K562 (cell line): Measurements from ENCODE around the gene MADD. TPM values are rescaled to one million over a fixed set of nuclear protein-coding genes. Genes with fewer than 3 reads are reported as not detected.

Experiments
- ADNP ChIP-seq: fragments of 200-800 bp; sonication (Bioruptor generic); IDR thresholded peaks from 2 replicates; pipeline ENCODE4 v1.6.1; 2016; ENCODE audit warnings: missing genetic modification characterization, missing compliant biosample characterization
- BHLHE40 ChIP-seq: IDR thresholded peaks from 2 replicates; pipeline ENCODE4 v1.6.1; 2011; ENCODE audit warnings: low read length, improper control_type of control experiment
- EGR1 ChIP-seq: fragments of 450-650 bp; conservative IDR thresholded peaks from 2 replicates; pipeline ENCODE4 v1.6.1; 2017; ENCODE audit warnings: mild to moderate bottlenecking
- LCOR ChIP-seq: sonication (generic); formaldehyde crosslinking; IDR thresholded peaks from 2 replicates; pipeline ENCODE4 v1.8.0; 2022; ENCODE audit warnings: mild to moderate bottlenecking, missing genetic modification reagents
- NFE2L1 ChIP-seq: fragments of 450-650 bp; IDR thresholded peaks from 2 replicates; pipeline ENCODE4 v1.6.1; 2016; ENCODE audit warnings: missing genetic modification characterization, low read depth, mild to moderate bottlenecking, missing compliant biosample characterization, moderate library complexity, borderline replicate concordance
- NFIX ChIP-seq: fragments of 250-450 bp; sonication (Bioruptor Pico); IDR thresholded peaks from 2 replicates; pipeline ENCODE4 v1.4.0; 2020; ENCODE audit warnings: low read depth, mild to moderate bottlenecking, moderate library complexity
- NR1H2 ChIP-seq: sonication (generic); formaldehyde crosslinking; IDR thresholded peaks from 2 replicates; pipeline ENCODE4 v1.4.0; 2020; ENCODE audit warnings: mild to moderate bottlenecking, missing genetic modification reagents
- NR2C2 ChIP-seq, 2 experiments: fragments of 200-800 bp in 1 of 2; sonication (Bioruptor generic) in 1 of 2; sonication (generic) in 1 of 2; formaldehyde crosslinking in 1 of 2; IDR thresholded peaks; 2 replicates each; pipeline versions ENCODE4 v1.6.1 to v1.8.0; 2016 to 2022; ENCODE audit warnings: mild to moderate bottlenecking in 1 of 2, missing compliant biosample characterization in 1 of 2, missing genetic modification characterization in 1 of 2, missing genetic modification reagents in 1 of 2
- POU5F1 ChIP-seq: fragments of 150-350 bp; IDR thresholded peaks from 2 replicates; pipeline ENCODE4 v1.6.1; 2014; ENCODE audit warnings: borderline replicate concordance, low read length, low read depth, mild to moderate bottlenecking; ENCODE audit not compliant: partially characterized antibody
- SMARCA4 ChIP-seq: fragments of 450-650 bp; IDR thresholded peaks from 2 replicates; pipeline ENCODE4 v1.6.1; 2016
- XRCC4 ChIP-seq: IDR thresholded peaks from one replicate; pipeline ENCODE4 v1.6.1; 2011; ENCODE audit not compliant: insufficient read depth, insufficient read length; ENCODE audit errors: extremely low read depth
- ZNF584 ChIP-seq: fragments of 200-800 bp; sonication (Bioruptor generic); IDR thresholded peaks from 2 replicates; pipeline ENCODE4 v1.6.1; 2016; ENCODE audit warnings: low read depth, mild to moderate bottlenecking, missing genetic modification characterization, missing compliant biosample characterization
- ZNF717 ChIP-seq: fragments of 250-450 bp; sonication (Bioruptor Pico); IDR thresholded peaks from 2 replicates; pipeline ENCODE4 v1.5.0; 2021
- ZNF780A ChIP-seq: fragments of 250-450 bp; sonication (Bioruptor Pico); IDR thresholded peaks from 2 replicates; pipeline ENCODE4 v1.5.0; 2021; ENCODE audit warnings: mild to moderate bottlenecking
- polyA plus RNA-seq, 8 experiments: library from polyadenylated mRNA; depleted of rRNA in 4 of 8; stranded (reverse) in 5 of 8; unstranded in 3 of 8; fragments of >200 nt; fragmentation: Nextera tagmentation in 2 of 8; fragmentation: Illumina TruSeq in 1 of 8; extraction: Ambion mirVana in 2 of 8; extraction: Trizol in 1 of 8; gene quantifications; 2 replicates each; pipeline versions ENCODE4 v1.2.1 to v1.2.3, GENCODE V29; 2011 to 2014; ENCODE audit warnings: inconsistent platforms in 1 of 8, missing spikeins in 1 of 8
- total RNA-seq, 7 experiments: library from RNA; depleted of rRNA in 6 of 7; stranded (reverse); fragments of >200 nt in 6 of 7; fragmentation: Illumina TruSeq in 2 of 7; extraction: Trizol in 2 of 7; gene quantifications; 2 replicates each; pipeline versions ENCODE4 v1.2.1 to v1.2.3, GENCODE V29; 2011 to 2021; ENCODE audit warnings: low replicate concordance in 1 of 7
- TF ChIP-seq, protein P1 (sequence below): fragments of 450-650 bp; formaldehyde crosslinking; IDR thresholded peaks from 2 replicates; pipeline ENCODE4 v1.4.0; 2022; ENCODE audit warnings: mild to moderate bottlenecking, moderate library complexity
- TF ChIP-seq, protein P2 (sequence below): sonication (generic); formaldehyde crosslinking; IDR thresholded peaks from 2 replicates; pipeline ENCODE4 v1.8.1; 2023; ENCODE audit warnings: mild to moderate bottlenecking, missing genetic modification reagents
- TF ChIP-seq, protein P3 (sequence below): sonication (generic); formaldehyde crosslinking; IDR thresholded peaks from 2 replicates; pipeline ENCODE4 v1.8.1; 2023; ENCODE audit warnings: mild to moderate bottlenecking, missing genetic modification reagents
- TF ChIP-seq, protein P4 (sequence below): fragments of 250-450 bp; sonication (Bioruptor Pico); IDR thresholded peaks from 2 replicates; pipeline ENCODE4 v1.8.0; 2021; ENCODE audit warnings: moderate library complexity, mild to moderate bottlenecking, inconsistent platforms
- TF ChIP-seq, protein P5 (sequence below): fragments of 250-450 bp; sonication (Bioruptor Pico); IDR thresholded peaks from 2 replicates; pipeline ENCODE4 v1.8.0; 2022; ENCODE audit warnings: moderate library complexity, mild to moderate bottlenecking, inconsistent platforms

Gene MADD
- total and polyA plus RNA-seq, 9 of the 15 experiments (the other 6 are each of a cell fraction or from before 2014, with no cell fraction given), result 0.68 to 57.6 (median 33.6) TPM

DNA sequence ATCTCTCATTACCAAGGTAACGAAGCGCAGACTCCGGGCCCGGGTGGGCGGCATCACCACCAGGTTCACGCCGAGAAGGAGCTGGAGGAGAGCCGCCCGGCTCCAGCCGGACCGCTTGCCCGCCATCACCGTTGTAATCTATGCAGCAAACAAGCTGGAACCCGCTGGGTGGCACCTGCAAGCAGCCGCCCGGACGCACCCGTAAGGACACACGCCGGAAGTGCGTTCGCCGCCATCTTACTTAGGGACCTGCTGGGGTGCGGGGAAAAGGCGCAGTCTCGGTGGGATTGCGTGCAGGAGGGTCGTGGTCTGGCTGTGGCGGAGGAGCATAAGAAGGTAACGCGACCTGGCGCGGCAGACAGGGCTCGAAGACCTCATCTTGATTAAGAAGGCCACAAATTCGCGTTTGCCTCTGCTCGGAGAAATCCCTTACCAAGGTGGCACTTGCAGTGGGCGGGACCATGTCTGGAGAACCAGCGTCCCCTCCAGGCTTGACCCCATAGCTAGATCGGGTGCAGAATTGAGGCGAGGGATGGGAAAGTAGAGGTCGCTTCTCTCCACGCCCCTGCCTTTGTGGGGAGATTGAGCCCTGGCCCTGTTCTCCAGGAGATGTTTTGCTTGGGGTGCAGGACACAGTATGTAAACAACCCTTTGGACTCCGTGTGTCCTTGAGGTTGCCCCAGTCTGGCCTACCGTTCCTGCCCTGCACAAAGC lies 21.1 kb upstream of the MADD start, which contains the start of gene ACP2 (continued):
- TF ChIP-seq, protein P1, sequence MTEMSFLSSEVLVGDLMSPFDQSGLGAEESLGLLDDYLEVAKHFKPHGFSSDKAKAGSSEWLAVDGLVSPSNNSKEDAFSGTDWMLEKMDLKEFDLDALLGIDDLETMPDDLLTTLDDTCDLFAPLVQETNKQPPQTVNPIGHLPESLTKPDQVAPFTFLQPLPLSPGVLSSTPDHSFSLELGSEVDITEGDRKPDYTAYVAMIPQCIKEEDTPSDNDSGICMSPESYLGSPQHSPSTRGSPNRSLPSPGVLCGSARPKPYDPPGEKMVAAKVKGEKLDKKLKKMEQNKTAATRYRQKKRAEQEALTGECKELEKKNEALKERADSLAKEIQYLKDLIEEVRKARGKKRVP (CRISPR knock-in tag), result 0 out of 2 replicates have a peak, but pooled peaks have one; percentile 11
- TF ChIP-seq ZNF780A (CRISPR knock-in tag), result no peak
- TF ChIP-seq BHLHE40, result no peak
- TF ChIP-seq ZNF584, result 0 out of 2 replicates have a peak, but pooled peaks have one; percentile 82
- TF ChIP-seq, protein P2, sequence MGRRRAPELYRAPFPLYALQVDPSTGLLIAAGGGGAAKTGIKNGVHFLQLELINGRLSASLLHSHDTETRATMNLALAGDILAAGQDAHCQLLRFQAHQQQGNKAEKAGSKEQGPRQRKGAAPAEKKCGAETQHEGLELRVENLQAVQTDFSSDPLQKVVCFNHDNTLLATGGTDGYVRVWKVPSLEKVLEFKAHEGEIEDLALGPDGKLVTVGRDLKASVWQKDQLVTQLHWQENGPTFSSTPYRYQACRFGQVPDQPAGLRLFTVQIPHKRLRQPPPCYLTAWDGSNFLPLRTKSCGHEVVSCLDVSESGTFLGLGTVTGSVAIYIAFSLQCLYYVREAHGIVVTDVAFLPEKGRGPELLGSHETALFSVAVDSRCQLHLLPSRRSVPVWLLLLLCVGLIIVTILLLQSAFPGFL (CRISPR knock-in tag), result no peak
- TF ChIP-seq, protein P3, sequence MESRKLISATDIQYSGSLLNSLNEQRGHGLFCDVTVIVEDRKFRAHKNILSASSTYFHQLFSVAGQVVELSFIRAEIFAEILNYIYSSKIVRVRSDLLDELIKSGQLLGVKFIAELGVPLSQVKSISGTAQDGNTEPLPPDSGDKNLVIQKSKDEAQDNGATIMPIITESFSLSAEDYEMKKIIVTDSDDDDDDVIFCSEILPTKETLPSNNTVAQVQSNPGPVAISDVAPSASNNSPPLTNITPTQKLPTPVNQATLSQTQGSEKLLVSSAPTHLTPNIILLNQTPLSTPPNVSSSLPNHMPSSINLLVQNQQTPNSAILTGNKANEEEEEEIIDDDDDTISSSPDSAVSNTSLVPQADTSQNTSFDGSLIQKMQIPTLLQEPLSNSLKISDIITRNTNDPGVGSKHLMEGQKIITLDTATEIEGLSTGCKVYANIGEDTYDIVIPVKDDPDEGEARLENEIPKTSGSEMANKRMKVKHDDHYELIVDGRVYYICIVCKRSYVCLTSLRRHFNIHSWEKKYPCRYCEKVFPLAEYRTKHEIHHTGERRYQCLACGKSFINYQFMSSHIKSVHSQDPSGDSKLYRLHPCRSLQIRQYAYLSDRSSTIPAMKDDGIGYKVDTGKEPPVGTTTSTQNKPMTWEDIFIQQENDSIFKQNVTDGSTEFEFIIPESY (CRISPR knock-in tag), result peak; percentile 60; the same call in 1 of the 2 replicates
- TF ChIP-seq, protein P4, sequence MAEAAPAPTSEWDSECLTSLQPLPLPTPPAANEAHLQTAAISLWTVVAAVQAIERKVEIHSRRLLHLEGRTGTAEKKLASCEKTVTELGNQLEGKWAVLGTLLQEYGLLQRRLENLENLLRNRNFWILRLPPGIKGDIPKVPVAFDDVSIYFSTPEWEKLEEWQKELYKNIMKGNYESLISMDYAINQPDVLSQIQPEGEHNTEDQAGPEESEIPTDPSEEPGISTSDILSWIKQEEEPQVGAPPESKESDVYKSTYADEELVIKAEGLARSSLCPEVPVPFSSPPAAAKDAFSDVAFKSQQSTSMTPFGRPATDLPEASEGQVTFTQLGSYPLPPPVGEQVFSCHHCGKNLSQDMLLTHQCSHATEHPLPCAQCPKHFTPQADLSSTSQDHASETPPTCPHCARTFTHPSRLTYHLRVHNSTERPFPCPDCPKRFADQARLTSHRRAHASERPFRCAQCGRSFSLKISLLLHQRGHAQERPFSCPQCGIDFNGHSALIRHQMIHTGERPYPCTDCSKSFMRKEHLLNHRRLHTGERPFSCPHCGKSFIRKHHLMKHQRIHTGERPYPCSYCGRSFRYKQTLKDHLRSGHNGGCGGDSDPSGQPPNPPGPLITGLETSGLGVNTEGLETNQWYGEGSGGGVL (CRISPR knock-in tag), result no peak
- no peak for TF ChIP-seq NFE2L1
- TF ChIP-seq LCOR (CRISPR knock-in tag), result peak; percentile 57; the same call in 1 of the 2 replicates
- TF ChIP-seq NFIX (CRISPR knock-in tag), result no peak
- TF ChIP-seq SMARCA4, result no peak; the same call in 1 of the 2 replicates
- no peak for TF ChIP-seq ZNF717 (CRISPR knock-in tag)
- peak; percentile 84 for TF ChIP-seq NR2C2 (CRISPR knock-in tag; IDR thresholded peaks at IDR 0.05)
- TF ChIP-seq NR2C2 (tag; IDR thresholded peaks at IDR 0.05), result peak; percentile 97
- TF ChIP-seq EGR1, result peak; percentile 54
- TF ChIP-seq NR1H2 (CRISPR knock-in tag), result peak; percentile 75; the same call in 1 of the 2 replicates
- TF ChIP-seq, protein P5, sequence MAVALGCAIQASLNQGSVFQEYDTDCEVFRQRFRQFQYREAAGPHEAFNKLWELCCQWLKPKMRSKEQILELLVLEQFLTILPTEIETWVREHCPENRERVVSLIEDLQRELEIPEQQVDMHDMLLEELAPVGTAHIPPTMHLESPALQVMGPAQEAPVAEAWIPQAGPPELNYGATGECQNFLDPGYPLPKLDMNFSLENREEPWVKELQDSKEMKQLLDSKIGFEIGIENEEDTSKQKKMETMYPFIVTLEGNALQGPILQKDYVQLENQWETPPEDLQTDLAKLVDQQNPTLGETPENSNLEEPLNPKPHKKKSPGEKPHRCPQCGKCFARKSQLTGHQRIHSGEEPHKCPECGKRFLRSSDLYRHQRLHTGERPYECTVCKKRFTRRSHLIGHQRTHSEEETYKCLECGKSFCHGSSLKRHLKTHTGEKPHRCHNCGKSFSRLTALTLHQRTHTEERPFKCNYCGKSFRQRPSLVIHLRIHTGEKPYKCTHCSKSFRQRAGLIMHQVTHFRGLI (CRISPR knock-in tag), result no peak
- TF ChIP-seq ADNP (tag), result no peak
- no peak for TF ChIP-seq XRCC4
- TF ChIP-seq POU5F1, result peak; percentile 28
